ENCODE data around the gene C4orf51. TPM values are rescaled to one million over a fixed set of nuclear protein-coding genes. Genes with fewer than 3 reads are reported as not detected.
A peak's percentile ranks its signal among the peaks of the same experiment; 100 is the strongest.

The C4orf51 gene
- polyA plus RNA-seq, 1 donor from 2014 or later = not detected

DNA sequence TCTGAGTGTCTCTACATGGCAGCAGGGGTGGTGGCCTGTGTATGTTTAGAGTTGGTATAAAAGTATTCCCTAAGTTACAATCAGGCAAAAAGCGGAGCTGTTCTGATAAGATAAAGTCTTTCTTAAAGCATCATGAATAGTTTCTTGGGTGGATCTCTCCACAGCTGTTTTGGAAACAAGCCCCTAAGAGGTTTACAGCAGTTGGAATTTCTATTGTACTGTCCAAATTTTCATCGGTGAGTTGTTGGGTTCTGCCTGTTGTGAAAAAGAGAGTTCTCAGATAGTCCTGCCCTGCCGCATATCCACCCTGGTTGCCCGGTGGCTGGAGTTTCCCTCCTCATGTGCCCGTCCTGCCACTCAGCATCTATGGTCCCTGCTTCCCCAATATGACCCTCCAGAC, 50.1 kb downstream of the C4orf51 start:
- no peak overlapping the region for H3K27ac Mint-ChIP-seq
- peaks cover 6 to 11% (median 8%) of the 10 kb centered on the region in 3 donors for H3K4me1 Mint-ChIP-seq
- peaks cover 23% of the 10 kb centered on the region for H3K27me3 Mint-ChIP-seq
- H3K36me3 Mint-ChIP-seq = no peaks in the 10 kb centered on the region
- no peaks in the 10 kb centered on the region for H3K9me3 Mint-ChIP-seq
- no peak overlapping the region for H3K4me3 Mint-ChIP-seq

DNA sequence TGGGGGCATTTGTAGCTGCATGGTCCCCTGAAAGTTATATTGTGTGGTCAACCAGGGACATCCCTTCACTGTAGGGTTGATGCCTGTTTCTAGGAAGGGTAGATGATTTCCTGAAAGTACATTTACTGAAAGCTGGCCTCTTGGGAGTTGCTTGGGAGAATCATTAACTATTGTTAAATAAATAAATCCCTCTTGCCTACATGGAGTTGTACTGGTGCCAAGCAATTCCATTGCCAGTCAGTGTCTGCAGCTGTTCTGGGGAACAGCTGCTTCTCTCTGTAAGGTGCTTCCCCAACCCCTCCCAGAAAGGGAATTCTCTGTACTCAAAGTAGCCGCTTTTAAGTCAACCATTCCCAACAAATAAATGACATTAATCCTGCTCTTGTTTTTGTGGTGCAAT, 51.1 kb downstream of the C4orf51 start:
- H3K27ac Mint-ChIP-seq = peak overlapping the region in 1 of 3 donors; percentile 16

DNA sequence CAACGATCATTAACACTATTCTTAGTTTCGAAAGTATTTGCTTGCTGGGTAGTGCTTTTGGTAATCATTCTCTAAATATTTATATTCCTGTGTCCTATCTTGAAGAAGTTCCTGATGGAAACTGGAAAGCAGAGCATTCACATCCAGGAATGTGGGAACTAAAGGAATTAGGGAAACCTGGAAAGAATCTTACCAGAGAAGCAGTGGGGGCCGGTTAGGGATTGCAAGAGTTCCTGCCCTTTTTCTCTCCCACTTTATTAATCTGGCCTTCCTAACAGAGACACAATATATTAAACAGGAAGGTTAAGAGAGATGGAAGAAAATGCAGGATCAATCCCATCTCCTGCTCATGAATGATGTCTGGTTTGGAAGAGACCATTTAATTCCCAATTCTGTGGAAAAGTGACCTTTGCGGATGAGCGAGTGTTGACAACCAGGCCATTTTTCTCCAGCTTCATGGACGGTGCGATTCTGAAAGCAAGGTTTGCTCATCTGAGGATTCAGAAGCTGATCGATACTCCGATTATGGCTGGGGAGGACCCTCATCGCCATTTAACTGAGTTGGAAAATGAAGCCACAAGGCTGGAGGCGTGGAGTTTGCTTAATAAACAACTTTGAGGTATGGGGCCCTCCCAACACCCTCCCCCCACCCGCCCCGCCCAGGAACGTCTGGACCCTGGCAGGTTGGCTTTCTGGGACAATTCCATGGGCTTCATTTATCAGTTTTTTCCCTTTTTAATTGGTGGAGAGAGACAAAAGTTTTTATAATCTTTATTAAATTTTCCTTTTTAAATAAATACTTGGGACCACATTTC, 52.3 kb downstream of the C4orf51 start:
- Mint-ChIP-seq H3K36me3 (no peaks in the 10 kb centered on the region), H3K4me1 (peaks cover 6 to 11% (median 8%) of the 10 kb centered on the region in 3 donors), H3K4me3 (peak overlapping the region; percentile 56 to 90 (median 76)), H3K9me3 (no peaks in the 10 kb centered on the region), H3K27ac (no peak overlapping the region), H3K27me3 (peaks cover 23% of the 10 kb centered on the region)

More for the DNA sequence above, 51.1 kb downstream of the C4orf51 start:
- Mint-ChIP-seq H3K27me3 (peaks cover 23% of the 10 kb centered on the region), H3K4me1 (peaks cover 6 to 11% (median 8%) of the 10 kb centered on the region in 3 donors), H3K4me3 (peak overlapping the region in 1 of 4 donors; percentile 77), H3K9me3 (no peaks in the 10 kb centered on the region), H3K36me3 (no peaks in the 10 kb centered on the region)

DNA sequence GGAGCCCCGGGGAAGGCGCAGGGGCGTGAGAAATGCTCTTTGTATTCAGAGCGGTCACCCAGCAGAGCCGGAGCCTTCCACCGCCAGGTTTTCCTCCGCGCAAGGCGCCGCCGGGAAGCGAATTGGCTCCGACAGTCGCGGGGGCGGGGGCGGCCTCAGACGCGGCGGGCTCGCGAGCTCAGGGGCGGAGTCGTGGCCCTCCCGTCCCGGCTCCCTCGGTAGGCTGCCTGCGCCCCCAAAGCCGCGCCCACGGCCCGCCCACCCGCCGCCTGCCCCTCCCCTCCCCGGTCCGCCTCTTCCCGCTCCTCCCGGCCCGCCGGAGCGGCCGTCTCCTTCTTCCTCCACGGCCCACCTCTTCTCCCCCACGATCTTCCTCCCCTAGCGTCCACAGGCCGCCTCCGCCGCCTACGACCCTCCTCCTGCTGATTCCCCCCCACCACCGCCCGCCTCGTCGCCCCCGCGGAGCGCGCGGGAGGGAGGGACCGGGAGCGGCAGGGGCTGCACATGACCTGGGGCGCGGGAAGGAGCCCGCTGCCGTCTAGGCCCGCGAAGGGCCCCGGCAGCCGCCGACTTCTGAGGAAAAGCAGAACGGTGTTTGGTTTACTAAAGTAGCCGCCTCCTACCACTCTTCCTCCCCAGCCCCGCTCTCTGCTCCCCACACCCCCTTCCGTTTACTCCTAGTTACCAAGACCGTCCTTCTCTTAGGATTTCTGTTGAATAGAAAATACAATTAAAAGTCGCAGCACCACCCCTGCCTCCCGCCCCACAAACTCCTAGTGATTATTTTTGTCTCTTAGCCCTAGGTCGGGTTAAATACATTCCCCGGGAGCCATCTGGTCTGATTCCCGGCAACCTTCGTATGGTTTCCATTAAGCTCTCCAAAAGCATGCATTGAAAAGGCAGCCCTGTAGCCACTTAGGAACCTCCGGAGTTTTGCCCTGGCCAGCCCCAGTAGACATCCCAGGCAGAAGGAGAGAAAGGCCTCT, 53.2 kb downstream of the C4orf51 start:
- H3K36me3 Mint-ChIP-seq = no peaks in the 10 kb centered on the region
- peaks cover 6 to 11% (median 8%) of the 10 kb centered on the region in 3 donors for H3K4me1 Mint-ChIP-seq
- H3K27me3 Mint-ChIP-seq = peaks cover 23% of the 10 kb centered on the region

DNA sequence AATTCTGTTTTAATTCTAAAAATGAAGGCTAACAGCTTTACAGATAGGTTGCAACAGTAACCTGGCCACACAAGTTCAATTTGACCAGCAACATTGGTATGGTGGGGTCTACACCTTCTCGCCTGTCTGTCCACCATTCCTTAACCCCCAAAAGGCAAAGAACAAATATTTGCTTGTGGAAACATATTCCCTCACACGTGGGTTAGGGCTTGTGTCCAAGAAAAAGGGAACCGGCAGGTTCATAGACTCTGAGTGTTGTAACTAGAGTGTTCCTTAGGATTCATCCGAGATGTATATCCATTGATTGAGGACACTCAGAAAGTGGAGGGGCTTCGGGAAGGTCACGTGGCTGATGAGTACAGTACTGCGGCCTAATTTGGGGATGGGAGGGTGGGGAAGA, 54.1 kb downstream of the C4orf51 start:
- Mint-ChIP-seq H3K27ac (no peak overlapping the region), H3K9me3 (no peaks in the 10 kb centered on the region), H3K4me3 (peak overlapping the region in 2 of 4 donors; percentile 70 to 74), H3K27me3 (peaks cover 23% of the 10 kb centered on the region), H3K4me1 (peaks cover 6 to 11% (median 8%) of the 10 kb centered on the region in 3 donors), H3K36me3 (no peaks in the 10 kb centered on the region)

More for the DNA sequence above, 53.2 kb downstream of the C4orf51 start:
- H3K27ac Mint-ChIP-seq = no peak overlapping the region
- no peaks in the 10 kb centered on the region for H3K9me3 Mint-ChIP-seq
- peak overlapping the region; percentile 70 to 90 (median 80) for H3K4me3 Mint-ChIP-seq

DNA sequence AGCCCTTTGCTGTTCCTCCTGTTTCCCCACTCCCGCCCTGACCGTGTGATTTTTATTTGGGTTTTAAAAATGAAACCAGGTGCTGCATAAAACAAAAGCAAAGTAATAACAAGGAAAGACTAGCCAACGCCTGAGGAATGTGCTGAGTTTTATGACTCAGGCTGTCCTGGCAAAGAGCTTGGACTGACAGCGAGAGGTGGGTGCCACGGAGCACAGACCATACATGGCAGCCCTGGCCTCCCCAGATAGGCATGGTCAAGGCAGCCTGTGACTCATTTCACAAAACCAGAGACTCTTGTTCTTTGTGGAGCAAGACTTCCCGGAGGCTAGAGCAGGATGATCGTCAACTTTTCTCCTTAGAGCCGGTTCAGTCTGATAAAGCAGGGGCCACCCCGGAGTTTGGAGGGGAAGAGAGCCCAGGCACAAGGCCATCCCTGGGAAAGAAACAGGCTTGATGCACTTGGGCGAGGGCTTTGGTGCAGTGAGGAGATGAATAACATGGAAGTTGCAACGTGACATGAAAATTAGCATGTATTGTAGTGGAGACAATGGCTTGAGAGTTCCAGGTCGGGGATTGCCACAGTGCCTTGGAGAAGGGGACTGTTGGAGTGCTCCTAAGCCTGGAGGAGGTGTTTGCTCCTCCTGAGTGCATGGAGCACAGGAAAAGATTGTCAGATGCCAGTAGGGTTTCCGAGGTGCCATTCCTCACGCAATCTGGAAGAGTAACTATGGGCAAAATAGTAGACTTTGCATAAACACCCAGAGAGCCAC, 54.8 kb downstream of the C4orf51 start:
- Mint-ChIP-seq H3K4me3 (peak overlapping the region in 2 of 4 donors; percentile 18 to 70), H3K4me1 (peaks cover 6 to 11% (median 8%) of the 10 kb centered on the region in 3 donors), H3K27ac (no peak overlapping the region), H3K27me3 (peaks cover 20% of the 10 kb centered on the region), H3K36me3 (no peaks in the 10 kb centered on the region), H3K9me3 (no peaks in the 10 kb centered on the region)

DNA sequence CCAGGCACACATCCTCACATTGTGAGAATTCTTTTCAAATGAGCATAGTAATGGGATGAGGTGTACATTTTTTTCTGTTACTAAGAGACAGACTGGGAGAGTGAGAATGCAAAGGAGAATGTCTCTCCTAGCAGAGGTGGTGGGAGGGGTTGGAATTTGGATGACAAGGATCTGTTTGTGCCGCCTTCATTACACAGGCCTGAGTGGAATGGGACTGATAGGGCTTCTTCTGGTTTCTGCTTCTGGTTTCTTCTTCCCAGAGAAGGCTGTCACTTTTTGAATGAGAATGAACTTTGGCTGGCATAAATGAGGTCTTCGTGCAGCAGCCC, 55.4 kb downstream of the C4orf51 start:
- Mint-ChIP-seq H3K27me3 (peaks cover 14% of the 10 kb centered on the region), H3K4me3 (peak overlapping the region in 1 of 4 donors; percentile 15), H3K9me3 (no peaks in the 10 kb centered on the region), H3K4me1 (peaks cover 6 to 11% (median 8%) of the 10 kb centered on the region in 3 donors), H3K27ac (no peak overlapping the region), H3K36me3 (no peaks in the 10 kb centered on the region)

DNA sequence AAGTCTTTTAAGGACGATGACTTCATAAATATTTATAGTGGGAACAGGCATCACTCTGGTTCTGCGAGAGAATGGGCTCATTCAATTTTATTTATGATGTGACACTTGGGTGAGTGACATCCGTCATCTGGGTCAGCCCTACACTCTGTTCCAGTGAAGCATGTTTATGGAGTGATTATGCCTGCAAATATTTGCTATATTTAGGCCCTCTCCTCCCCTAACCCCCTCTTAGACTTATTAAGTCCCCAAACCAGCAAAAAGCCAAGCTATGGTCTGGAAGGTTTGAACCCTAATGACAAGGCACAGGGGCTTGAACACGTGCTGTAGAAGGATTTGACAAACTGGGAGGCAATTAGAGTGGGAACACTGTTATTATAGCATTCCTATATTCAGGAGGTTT, 55.9 kb downstream of the C4orf51 start:
- H3K27ac Mint-ChIP-seq = no peak overlapping the region
- no peaks in the 10 kb centered on the region for H3K9me3 Mint-ChIP-seq
- peaks cover 11% of the 10 kb centered on the region for H3K27me3 Mint-ChIP-seq
- H3K4me3 Mint-ChIP-seq = peak overlapping the region in 1 of 4 donors; percentile 15
- H3K4me1 Mint-ChIP-seq = peaks cover 6 to 11% (median 8%) of the 10 kb centered on the region in 3 donors
- no peaks in the 10 kb centered on the region for H3K36me3 Mint-ChIP-seq

DNA sequence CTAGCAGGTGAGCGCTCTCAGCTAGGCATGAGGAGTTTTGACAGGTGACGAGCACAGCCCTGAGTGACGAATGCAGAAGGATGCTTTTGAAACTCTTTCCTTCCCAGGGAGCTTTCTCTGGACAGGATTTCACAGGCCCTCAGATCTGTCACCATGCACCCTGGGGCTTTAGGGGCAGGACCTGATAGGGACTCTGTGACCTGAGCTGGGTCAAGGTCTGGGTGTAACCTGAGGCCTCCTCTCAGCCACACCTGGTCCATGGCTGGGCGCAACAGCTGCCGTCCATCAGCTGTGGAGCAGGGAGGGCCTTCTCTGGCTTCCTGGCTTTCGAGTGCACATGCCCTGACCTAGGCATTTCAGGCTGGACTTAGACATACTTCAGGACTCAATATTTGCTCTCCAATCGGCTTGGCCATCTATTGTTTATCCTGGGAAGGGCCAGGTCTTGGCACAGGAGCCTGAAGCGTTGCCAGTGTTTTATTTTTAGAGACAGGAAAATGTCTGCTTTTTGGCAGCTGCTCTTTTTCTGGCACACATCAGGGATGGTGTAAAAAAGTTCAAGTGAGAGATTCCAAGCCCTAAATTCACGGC, 56.4 kb downstream of the C4orf51 start:
- Mint-ChIP-seq H3K27ac (no peak overlapping the region), H3K4me3 (no peak overlapping the region), H3K9me3 (no peaks in the 10 kb centered on the region), H3K36me3 (no peaks in the 10 kb centered on the region), H3K27me3 (peaks cover 7% of the 10 kb centered on the region), H3K4me1 (peaks cover 6 to 8% (median 8%) of the 10 kb centered on the region in 3 donors)

DNA sequence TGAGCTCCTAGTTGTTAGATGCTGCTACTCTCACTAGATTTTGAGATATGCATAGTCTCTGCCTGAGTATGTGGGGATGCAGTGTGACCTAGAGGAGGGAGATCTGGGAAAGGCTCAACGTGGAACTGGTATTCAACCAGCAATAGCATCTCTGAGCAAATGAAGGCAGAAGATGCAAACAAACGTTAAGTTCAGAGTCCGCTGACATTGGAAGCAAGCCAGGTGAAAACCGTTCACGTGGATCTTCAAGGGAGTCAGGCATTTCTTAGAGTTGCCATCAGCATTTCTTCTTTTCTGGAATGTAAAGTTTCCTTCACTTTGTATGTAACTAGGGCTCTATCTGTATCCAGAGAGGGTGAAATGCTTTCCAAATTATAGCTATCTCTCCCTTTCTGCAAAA, 59.9 kb downstream of the C4orf51 start:
- H3K9me3 Mint-ChIP-seq = peaks cover 0 to 2% (median 0%) of the 10 kb centered on the region in 3 donors
- H3K4me1 Mint-ChIP-seq = no peaks in the 10 kb centered on the region
- H3K36me3 Mint-ChIP-seq = peaks cover 2% of the 10 kb centered on the region
- H3K4me3 Mint-ChIP-seq = no peak overlapping the region
- no peak overlapping the region for H3K27ac Mint-ChIP-seq
- peaks cover 1% of the 10 kb centered on the region for H3K27me3 Mint-ChIP-seq

DNA sequence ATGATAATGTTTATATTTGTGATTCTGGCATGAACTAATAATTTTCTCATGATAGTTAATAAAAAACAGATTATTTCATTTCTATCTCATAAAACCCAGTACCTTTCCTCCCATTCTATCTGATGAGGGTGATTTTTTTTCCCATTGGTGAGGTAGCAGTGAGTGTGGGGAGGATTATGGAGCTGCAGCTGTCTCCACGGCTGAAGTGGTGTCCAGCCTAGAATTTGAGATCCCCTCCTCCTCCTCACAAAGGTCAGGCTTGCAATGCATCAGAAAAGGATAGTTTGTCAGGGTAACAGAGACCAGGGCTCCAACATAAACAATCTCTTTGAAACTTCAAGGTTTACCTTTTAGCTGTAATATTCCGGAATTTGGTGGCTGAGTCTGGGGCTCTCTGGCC, 60.9 kb downstream of the C4orf51 start:
- Mint-ChIP-seq H3K27ac (no peak overlapping the region), H3K9me3 (peaks cover 0 to 2% (median 0%) of the 10 kb centered on the region in 3 donors), H3K36me3 (peaks cover 2% of the 10 kb centered on the region), H3K4me1 (no peaks in the 10 kb centered on the region), H3K27me3 (peaks cover 1% of the 10 kb centered on the region), H3K4me3 (no peak overlapping the region)

DNA sequence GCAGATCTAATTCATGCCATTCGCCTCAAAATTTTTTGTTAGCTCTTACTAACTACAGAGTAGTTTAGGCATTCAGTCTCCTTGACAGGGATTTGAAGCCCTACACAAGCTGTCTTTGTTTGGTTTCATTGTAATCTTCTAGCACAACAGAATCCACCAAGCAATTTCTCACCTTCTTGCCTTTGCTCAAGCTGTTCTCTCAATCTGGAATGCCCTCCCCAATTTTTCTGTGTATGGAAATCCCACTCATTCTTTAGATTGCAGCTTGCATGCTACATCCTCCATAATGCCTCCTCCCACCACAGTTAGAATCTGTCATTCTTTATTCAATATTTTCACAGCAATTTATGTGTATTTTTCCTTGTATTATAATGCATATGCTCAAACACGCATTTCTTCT, 63.7 kb downstream of the C4orf51 start:
- Mint-ChIP-seq H3K27me3 (peaks cover 10% of the 10 kb centered on the region), H3K36me3 (peaks cover 2% of the 10 kb centered on the region), H3K4me3 (no peak overlapping the region), H3K27ac (no peak overlapping the region), H3K4me1 (no peaks in the 10 kb centered on the region), H3K9me3 (peaks cover 0 to 2% (median 0%) of the 10 kb centered on the region in 3 donors)

DNA sequence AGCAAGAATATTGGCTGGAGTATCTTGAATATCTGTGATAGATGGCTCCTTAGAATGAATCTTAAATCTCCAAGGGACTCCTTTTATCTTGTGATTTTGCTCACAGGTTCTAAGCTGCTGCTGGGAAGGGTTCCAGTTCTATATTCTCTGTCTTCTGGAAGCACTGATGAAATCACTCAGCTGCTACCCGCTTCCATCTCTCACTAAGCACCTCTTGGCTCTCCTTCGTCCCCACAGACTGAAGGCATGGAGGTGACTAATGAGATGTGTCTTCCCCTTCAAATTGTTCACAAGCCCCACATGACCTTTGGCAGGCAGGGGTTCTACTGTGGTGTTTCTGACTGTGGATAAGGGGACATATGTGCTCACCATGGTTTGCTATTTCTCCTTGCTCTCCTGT, 75.9 kb downstream of the C4orf51 start:
- peak overlapping the region in 1 of 3 donors; percentile 11 for H3K27ac Mint-ChIP-seq
- H3K9me3 Mint-ChIP-seq = peaks cover 0 to 4% (median 0%) of the 10 kb centered on the region in 3 donors
- H3K36me3 Mint-ChIP-seq = peaks cover 10% of the 10 kb centered on the region
- H3K4me3 Mint-ChIP-seq = no peak overlapping the region
- no peaks in the 10 kb centered on the region for H3K4me1 Mint-ChIP-seq
- peaks cover 4% of the 10 kb centered on the region for H3K27me3 Mint-ChIP-seq

DNA sequence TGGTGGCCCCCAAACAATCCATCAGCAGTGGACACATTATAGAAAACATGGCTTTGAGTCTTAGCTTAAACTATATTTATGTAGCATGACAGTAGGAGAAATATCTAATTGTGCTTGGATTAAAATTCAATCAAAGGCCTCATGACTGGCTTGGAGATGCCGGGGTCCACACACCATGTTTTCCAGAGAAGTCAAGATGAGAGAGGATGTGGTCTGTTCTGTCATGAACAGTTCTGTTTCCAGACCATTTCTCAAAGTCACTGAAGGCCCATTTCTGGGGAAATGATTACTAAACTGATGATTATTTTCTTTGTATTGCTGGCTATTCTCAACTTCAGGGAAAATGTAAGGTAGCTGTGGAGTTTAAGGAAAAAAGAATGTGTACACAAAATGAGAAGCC, 76.3 kb downstream of the C4orf51 start:
- Mint-ChIP-seq H3K27me3 (peaks cover 4% of the 10 kb centered on the region), H3K4me3 (no peak overlapping the region)

More for the DNA sequence above, 76.3 kb downstream of the C4orf51 start:
- Mint-ChIP-seq H3K4me1 (no peaks in the 10 kb centered on the region), H3K27ac (no peak overlapping the region), H3K9me3 (no peaks in the 10 kb centered on the region), H3K36me3 (peaks cover 10% of the 10 kb centered on the region)
